OCI-LY1 (cell line): ENCODE results near the gene UNC93A.

ENCODE experiments used
- EZH2 ChIP-seq: fragments of 200-600 bp; sonication (generic), shearing (Covaris generic); IDR thresholded peaks from 2 replicates; pipeline ENCODE4 v1.8.0; 2017; ENCODE audit warnings: borderline replicate concordance, mixed run types, mild to moderate bottlenecking, antibody characterized with exemption, low read length, moderate library complexity, mixed read lengths
- TF ChIP-seq, protein P1 (sequence below): fragments of 200-600 bp; sonication (generic), shearing (Covaris generic); IDR thresholded peaks from 2 replicates; pipeline ENCODE4 v1.5.1; 2017; ENCODE audit warnings: mild to moderate bottlenecking, antibody characterized with exemption, low read length, moderate library complexity, mixed read lengths

- TF ChIP-seq, protein P1, sequence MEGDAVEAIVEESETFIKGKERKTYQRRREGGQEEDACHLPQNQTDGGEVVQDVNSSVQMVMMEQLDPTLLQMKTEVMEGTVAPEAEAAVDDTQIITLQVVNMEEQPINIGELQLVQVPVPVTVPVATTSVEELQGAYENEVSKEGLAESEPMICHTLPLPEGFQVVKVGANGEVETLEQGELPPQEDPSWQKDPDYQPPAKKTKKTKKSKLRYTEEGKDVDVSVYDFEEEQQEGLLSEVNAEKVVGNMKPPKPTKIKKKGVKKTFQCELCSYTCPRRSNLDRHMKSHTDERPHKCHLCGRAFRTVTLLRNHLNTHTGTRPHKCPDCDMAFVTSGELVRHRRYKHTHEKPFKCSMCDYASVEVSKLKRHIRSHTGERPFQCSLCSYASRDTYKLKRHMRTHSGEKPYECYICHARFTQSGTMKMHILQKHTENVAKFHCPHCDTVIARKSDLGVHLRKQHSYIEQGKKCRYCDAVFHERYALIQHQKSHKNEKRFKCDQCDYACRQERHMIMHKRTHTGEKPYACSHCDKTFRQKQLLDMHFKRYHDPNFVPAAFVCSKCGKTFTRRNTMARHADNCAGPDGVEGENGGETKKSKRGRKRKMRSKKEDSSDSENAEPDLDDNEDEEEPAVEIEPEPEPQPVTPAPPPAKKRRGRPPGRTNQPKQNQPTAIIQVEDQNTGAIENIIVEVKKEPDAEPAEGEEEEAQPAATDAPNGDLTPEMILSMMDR = no peak
- TF ChIP-seq EZH2 = no peak
Observed at GRCh38 chr6:167337675-167338449, 46.7 kb downstream of the UNC93A start.
